ENCODE measurements around the gene LCTL. TPM values are rescaled to one million over a fixed set of nuclear protein-coding genes. Genes with fewer than 3 reads are reported as not detected.
"Not testable (repeated sequence)": the region's sequence is repeated elsewhere in the genome, so short reads cannot be mapped to it uniquely, and the experiment has no call there.

The LCTL gene
- total and polyA plus RNA-seq, 10 donors, result not detected

DNA sequence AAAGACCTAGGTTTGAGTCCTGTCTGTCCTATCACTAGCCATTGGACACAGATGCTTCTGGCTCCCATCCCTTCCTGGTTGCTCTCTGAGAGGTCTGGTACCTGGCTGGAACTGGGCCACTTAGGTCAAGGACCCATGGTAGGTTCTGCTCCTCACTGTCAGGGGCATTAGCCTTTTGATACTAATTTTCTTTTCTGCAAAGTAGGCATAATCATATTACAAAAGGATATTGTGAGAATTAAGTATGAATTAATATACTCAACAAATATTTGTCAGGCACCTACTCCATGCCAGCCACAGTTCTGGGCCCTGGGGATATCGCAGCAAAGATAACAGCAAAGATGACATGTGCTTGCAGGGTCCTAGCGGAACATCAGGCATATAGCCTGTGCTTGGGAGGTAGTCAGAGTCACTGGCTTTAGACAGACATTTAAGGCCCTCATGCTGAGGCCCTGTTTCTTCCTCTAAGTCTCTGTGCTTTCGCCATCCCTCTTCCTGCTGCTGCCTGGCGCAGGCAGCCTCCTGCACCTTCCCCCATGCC lies 25.6 kb upstream of the LCTL start:
- H3K9me3 ChIP-seq, result no peaks in the 10 kb centered on the region
- 66 to 91% (median 87%) methylated on average over 4 of the region's 4 CpGs for WGBS, 5 donors
- no peak for DNase-seq
- intact Hi-C loops (cut with DNase I; ENCODE audit: low total_unique reads), result no loop called here
- TF ChIP-seq, protein P1, sequence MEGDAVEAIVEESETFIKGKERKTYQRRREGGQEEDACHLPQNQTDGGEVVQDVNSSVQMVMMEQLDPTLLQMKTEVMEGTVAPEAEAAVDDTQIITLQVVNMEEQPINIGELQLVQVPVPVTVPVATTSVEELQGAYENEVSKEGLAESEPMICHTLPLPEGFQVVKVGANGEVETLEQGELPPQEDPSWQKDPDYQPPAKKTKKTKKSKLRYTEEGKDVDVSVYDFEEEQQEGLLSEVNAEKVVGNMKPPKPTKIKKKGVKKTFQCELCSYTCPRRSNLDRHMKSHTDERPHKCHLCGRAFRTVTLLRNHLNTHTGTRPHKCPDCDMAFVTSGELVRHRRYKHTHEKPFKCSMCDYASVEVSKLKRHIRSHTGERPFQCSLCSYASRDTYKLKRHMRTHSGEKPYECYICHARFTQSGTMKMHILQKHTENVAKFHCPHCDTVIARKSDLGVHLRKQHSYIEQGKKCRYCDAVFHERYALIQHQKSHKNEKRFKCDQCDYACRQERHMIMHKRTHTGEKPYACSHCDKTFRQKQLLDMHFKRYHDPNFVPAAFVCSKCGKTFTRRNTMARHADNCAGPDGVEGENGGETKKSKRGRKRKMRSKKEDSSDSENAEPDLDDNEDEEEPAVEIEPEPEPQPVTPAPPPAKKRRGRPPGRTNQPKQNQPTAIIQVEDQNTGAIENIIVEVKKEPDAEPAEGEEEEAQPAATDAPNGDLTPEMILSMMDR (IDR thresholded peaks at IDR 0.05 in 8 of 11, conservative IDR thresholded peaks at IDR 0.05 in 3 of 11), result no peak
- TF ChIP-seq POLR2A (IDR thresholded peaks at IDR 0.05), result no peak
- TF ChIP-seq POLR2AphosphoS5 (IDR thresholded peaks at IDR 0.05), result no peak
- no peak overlapping the region for H3K27ac ChIP-seq
- H3K36me3 ChIP-seq, result no peaks in the 10 kb centered on the region
- no peak overlapping the region for H3K4me3 ChIP-seq
- H3K27me3 ChIP-seq (replicated peaks in 1 of 7), result peaks cover 0 to 31% (median 0%) of the 10 kb centered on the region in 7 donors
- H3K4me1 ChIP-seq, result peaks cover 0 to 9% (median 4%) of the 10 kb centered on the region in 6 donors

DNA sequence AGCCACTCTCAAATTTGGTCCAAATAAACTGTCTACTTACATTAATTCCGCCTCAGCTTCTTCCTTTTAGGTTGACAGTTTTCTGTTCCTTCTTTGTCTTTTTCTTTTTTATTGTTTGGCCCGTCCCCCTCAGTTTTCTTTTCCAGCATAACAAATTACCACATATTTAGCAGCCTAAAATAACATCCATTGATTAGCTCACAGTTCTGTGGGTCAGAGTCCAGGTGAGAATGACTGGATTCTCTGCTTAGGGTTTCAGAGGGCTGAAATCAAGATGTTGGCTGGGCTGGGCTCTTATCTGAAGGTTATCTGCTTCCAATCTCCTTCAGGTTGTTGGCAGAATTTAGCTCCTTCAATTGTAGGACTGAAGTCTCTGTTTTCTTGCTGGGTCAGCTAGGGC lies 24.6 kb upstream of the LCTL start:
- H3K4me3 ChIP-seq, result no peak overlapping the region
- peaks cover 0 to 9% (median 4%) of the 10 kb centered on the region in 6 donors for H3K4me1 ChIP-seq
- no peaks in the 10 kb centered on the region for H3K36me3 ChIP-seq
- 79 to 94% (median 84%) methylated on average over 2 of the region's 2 CpGs for WGBS, 5 donors
- no peaks in the 10 kb centered on the region for H3K9me3 ChIP-seq
- intact Hi-C loops (cut with DNase I; ENCODE audit: low total_unique reads), result no loop called here
- TF ChIP-seq POLR2AphosphoS5 (IDR thresholded peaks at IDR 0.05), result no peak
- TF ChIP-seq, protein P1 (IDR thresholded peaks at IDR 0.05 in 8 of 11, conservative IDR thresholded peaks at IDR 0.05 in 3 of 11), result no peak
- peaks cover 0 to 35% (median 0%) of the 10 kb centered on the region in 7 donors for H3K27me3 ChIP-seq (replicated peaks in 1 of 7)
- DNase-seq, result no peak
- no peak overlapping the region for H3K27ac ChIP-seq

- H3K9me3 ChIP-seq; H3K27ac ChIP-seq; H3K4me3 ChIP-seq; intact Hi-C loops (cut with DNase I; ENCODE audit: low total_unique reads); DNase-seq; H3K36me3 ChIP-seq; H3K4me1 ChIP-seq: not testable (repeated sequence)
- 81 to 93% (median 90%) methylated on average over 6 of the region's 6 CpGs for WGBS, 5 donors
- peaks cover 0 to 39% (median 0%) of the 10 kb centered on the region in 7 donors for H3K27me3 ChIP-seq (replicated peaks in 1 of 7)
Observed at GRCh38 chr15:66589429-66589828, 23.6 kb upstream of the LCTL start.

- no peaks in the 10 kb centered on the region for H3K9me3 ChIP-seq
- intact Hi-C loops (cut with DNase I; ENCODE audit: low total_unique reads), result no loop called here
- no peaks in the 10 kb centered on the region for H3K36me3 ChIP-seq
- WGBS, 5 donors, result 78 to 90% (median 83%) methylated on average over 7 to 8 of the region's 8 CpGs
- no peak for DNase-seq
- H3K27me3 ChIP-seq (replicated peaks in 1 of 7), result peaks cover 0 to 39% (median 0%) of the 10 kb centered on the region in 7 donors
- H3K27ac ChIP-seq, result no peak overlapping the region
- no peak overlapping the region for H3K4me3 ChIP-seq
- TF ChIP-seq POLR2A (IDR thresholded peaks at IDR 0.05) (no peak), POLR2AphosphoS5 (IDR thresholded peaks at IDR 0.05) (no peak)
- TF ChIP-seq, protein P1 (IDR thresholded peaks at IDR 0.05 in 8 of 11, conservative IDR thresholded peaks at IDR 0.05 in 3 of 11), result no peak
- H3K4me1 ChIP-seq, result peaks cover 0 to 9% (median 4%) of the 10 kb centered on the region in 6 donors
Observed at GRCh38 chr15:66588971-66589370, 23.2 kb upstream of the LCTL start.

DNA sequence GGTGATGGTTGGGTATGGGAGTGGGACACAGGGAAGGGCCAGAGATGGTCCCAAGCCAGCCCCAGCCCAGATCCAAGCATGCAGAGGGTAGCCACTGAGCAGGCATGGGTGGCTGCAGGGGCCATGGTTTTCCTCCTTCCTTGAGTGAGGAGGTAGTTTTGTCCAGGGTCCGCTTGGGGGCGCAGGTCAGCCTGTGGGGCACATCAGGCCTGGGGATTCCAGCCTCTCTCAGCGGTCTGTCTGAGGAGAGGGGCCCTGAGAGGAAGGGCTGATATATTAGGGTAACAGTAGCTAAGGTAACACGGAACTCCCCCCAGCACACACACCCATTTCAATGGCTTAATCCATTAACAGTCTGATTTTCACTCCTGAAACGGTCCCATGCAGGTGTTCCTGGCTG lies 22.7 kb upstream of the LCTL start:
- 51 to 94% (median 82%) methylated on average over 4 to 5 of the region's 5 CpGs for WGBS, 5 donors
- Histone ChIP-seq H3K36me3 (no peaks in the 10 kb centered on the region), H3K9me3 (no peaks in the 10 kb centered on the region), H3K27ac (no peak overlapping the region), H3K4me3 (no peak overlapping the region), H3K27me3 (replicated peaks in 1 of 7) (peaks cover 0 to 39% (median 0%) of the 10 kb centered on the region in 7 donors), H3K4me1 (peaks cover 0 to 9% (median 4%) of the 10 kb centered on the region in 6 donors)
- DNase-seq, result no peak
- intact Hi-C loops (cut with DNase I; ENCODE audit: low total_unique reads), result no loop called here
- TF ChIP-seq POLR2A (IDR thresholded peaks at IDR 0.05) (no peak), POLR2AphosphoS5 (IDR thresholded peaks at IDR 0.05) (no peak)
- TF ChIP-seq, protein P1 (IDR thresholded peaks at IDR 0.05 in 8 of 11, conservative IDR thresholded peaks at IDR 0.05 in 3 of 11), result no peak
